K562 (cell line): ENCODE data around the gene DCAF11. TPM values are rescaled to one million over a fixed set of nuclear protein-coding genes. Genes with fewer than 3 reads are reported as not detected.

Experiments
- ATAC-seq: fragments of 200-7000 bp; cut with Tn5 transposase; 3 replicates; pipeline ENCODE4 v1.9.1; 2020; ENCODE audit warnings: moderate library complexity
- BruUV-seq: library from RNA; stranded (reverse); fragments of 400-500 nt; replicated peaks from 2 replicates; lab custom pipeline; 2021; lab: Mats Ljungman, UMichigan
- CTCF ChIA-PET: fragments of 300-600 bp; formaldehyde crosslinking; extraction: SDS; loops from one replicate; lab custom pipeline; 2021; ENCODE audit warnings: low intra/inter-chr PET ratio; lab: Yijun Ruan, JAX
- POLR2A ChIA-PET: fragments of 300-600, 350-650 bp; sonication (Branson Sonifier 250); formaldehyde crosslinking; extraction: SDS; loops from one replicate; lab custom pipeline; 2021; ENCODE audit warnings: antibody characterized with exemption, inconsistent platforms; lab: Yijun Ruan, JAX
- DNase-seq, 4 experiments: peaks; one replicate each; pipeline versions ENCODE4 v3.0.0 to v3.0.0-alpha.2; 2011 to 2018; ENCODE audit warnings: low spot score in 3 of 4, mixed read lengths in 3 of 4; ENCODE audit errors: extremely low read depth in 1 of 4
- FAIRE-seq: peaks from 2 replicates; lab custom pipeline; 2011; peaks lifted over from hg19 to GRCh38; lab: Jason Lieb, UNC
- H2AFZ ChIP-seq: 2 replicates; pipeline ENCODE4 v1.6.0; 2011; ENCODE audit warnings: low read depth, low read length, control low read depth, inconsistent platforms
- H3K27ac ChIP-seq: fragments of 200-600 bp; 3 replicates; pipeline ENCODE4 v1.8.0; 2011; ENCODE audit warnings: low read depth, mild to moderate bottlenecking, control low read depth, inconsistent platforms, low read length, moderate library complexity, mixed read lengths; ENCODE audit errors: extremely low read depth
- H3K27me3 ChIP-seq, 2 experiments: fragments of 300-600 bp in 1 of 2; 2 replicates in 1 of 2; 3 replicates in 1 of 2; pipeline versions ENCODE4 v1.6.0 to v1.8.0; 2011; ENCODE audit warnings: inconsistent platforms in 2 of 2, low read length in 2 of 2, mild to moderate bottlenecking in 1 of 2, mixed read lengths in 1 of 2, moderate library complexity in 1 of 2; ENCODE audit not compliant: control insufficient read depth in 2 of 2, insufficient read depth in 2 of 2
- H3K36me3 ChIP-seq: fragments of 300-600 bp; 3 replicates; pipeline ENCODE4 v1.8.0; 2011; ENCODE audit warnings: mild to moderate bottlenecking, low read length, inconsistent platforms; ENCODE audit not compliant: control insufficient read depth, insufficient read depth
- H3K4me1 ChIP-seq, 2 experiments: fragments of 200-600 bp in 1 of 2; replicated peaks in 1 of 2; 2 replicates in 1 of 2; 3 replicates in 1 of 2; pipeline versions ENCODE4 v1.5.1 to v1.8.0; 2011; ENCODE audit warnings: inconsistent platforms in 2 of 2, low read length in 2 of 2, mild to moderate bottlenecking in 1 of 2, mixed read lengths in 1 of 2, moderate library complexity in 1 of 2; ENCODE audit not compliant: control insufficient read depth in 2 of 2, insufficient read depth in 2 of 2
- H3K4me2 ChIP-seq: 2 replicates; pipeline ENCODE4 v1.6.1; 2011; ENCODE audit warnings: low read length, control low read depth, inconsistent platforms, mixed read lengths; ENCODE audit not compliant: insufficient read depth
- H3K4me3 ChIP-seq: fragments of 200-600 bp; sonication (generic), shearing (Covaris generic); 2 replicates; pipeline ENCODE4 v1.5.1; 2016; ENCODE audit warnings: control low read depth, inconsistent platforms
- H3K79me2 ChIP-seq: fragments of 200-600 bp; 3 replicates; pipeline ENCODE4 v1.8.0; 2011; ENCODE audit warnings: low read length, inconsistent platforms; ENCODE audit not compliant: control insufficient read depth, insufficient read depth
- H3K9ac ChIP-seq, 2 experiments: 2 replicates each; pipeline versions ENCODE4 v1.6.0 to v1.6.1; 2011; ENCODE audit warnings: low read depth in 2 of 2, low read length in 2 of 2, control low read depth in 1 of 2, inconsistent platforms in 1 of 2, mild to moderate bottlenecking in 1 of 2, mixed read lengths in 1 of 2; ENCODE audit not compliant: insufficient read depth in 1 of 2
- H3K9me1 ChIP-seq: one replicate; pipeline ENCODE4 v1.6.0; 2011; ENCODE audit warnings: inconsistent platforms, mild to moderate bottlenecking, low read length, moderate library complexity; ENCODE audit not compliant: control insufficient read depth, insufficient read depth
- H3K9me3 ChIP-seq: replicated peaks from 2 replicates; pipeline ENCODE4 v1.5.1; 2011; ENCODE audit warnings: low read depth, low read length, inconsistent platforms; ENCODE audit not compliant: control insufficient read depth, insufficient read depth
- H4K20me1 ChIP-seq: replicated peaks from 2 replicates; pipeline ENCODE4 v1.6.1; 2011; ENCODE audit warnings: low read length, inconsistent platforms, mixed read lengths; ENCODE audit not compliant: control insufficient read depth, insufficient read depth
- BDP1 ChIP-seq: IDR thresholded peaks from 3 replicates; pipeline ENCODE4 v1.6.1; 2011; ENCODE audit not compliant: insufficient read length, insufficient read depth
- CBFA2T2 ChIP-seq: fragments of 450-650 bp; conservative IDR thresholded peaks from 2 replicates; pipeline ENCODE4 v1.6.1; 2017; ENCODE audit warnings: mild to moderate bottlenecking
- MTA3 ChIP-seq: fragments of 450-650 bp; formaldehyde crosslinking; IDR thresholded peaks from 2 replicates; pipeline ENCODE4 v1.6.1; 2017; ENCODE audit warnings: mild to moderate bottlenecking, borderline replicate concordance
- NR2C2 ChIP-seq, 2 experiments: fragments of 200-800 bp in 1 of 2; sonication (Bioruptor generic) in 1 of 2; sonication (generic) in 1 of 2; formaldehyde crosslinking in 1 of 2; IDR thresholded peaks; 2 replicates each; pipeline versions ENCODE4 v1.6.1 to v1.8.0; 2016 to 2022; ENCODE audit warnings: mild to moderate bottlenecking in 1 of 2, missing compliant biosample characterization in 1 of 2, missing genetic modification characterization in 1 of 2, missing genetic modification reagents in 1 of 2
- RUNX1 ChIP-seq: sonication (generic); IDR thresholded peaks from 2 replicates; pipeline ENCODE4 v1.6.1; 2016; ENCODE audit warnings: antibody characterized with exemption, low read depth
- SMARCE1 ChIP-seq: fragments of 450-650 bp; IDR thresholded peaks from 2 replicates; pipeline ENCODE4 v1.7.1; 2016; ENCODE audit warnings: mild to moderate bottlenecking
- TBL1XR1 ChIP-seq, 2 experiments: IDR thresholded peaks; 2 replicates each; pipeline ENCODE4 v1.6.1; 2012; ENCODE audit warnings: improper control_type of control experiment in 2 of 2, low read length in 2 of 2, mild to moderate bottlenecking in 1 of 2
- ZKSCAN3 ChIP-seq: fragments of 250-450 bp; sonication (Bioruptor Pico); IDR thresholded peaks from 2 replicates; pipeline ENCODE4 v1.4.0; 2020
- ZNF274 ChIP-seq: IDR thresholded peaks from 2 replicates; pipeline ENCODE4 v1.6.1; 2011; ENCODE audit warnings: low read depth, mild to moderate bottlenecking, low read length, moderate library complexity, borderline replicate concordance
- ZNF699 ChIP-seq: fragments of 250-450 bp; sonication (Bioruptor Pico); IDR thresholded peaks from 2 replicates; pipeline ENCODE4 v1.8.0; 2021; ENCODE audit warnings: mild to moderate bottlenecking, moderate library complexity; ENCODE audit not compliant: insufficient replicate concordance
- ZNF75A ChIP-seq: fragments of 450-650 bp; formaldehyde crosslinking; IDR thresholded peaks from 2 replicates; pipeline ENCODE4 v1.4.0; 2020; ENCODE audit warnings: mild to moderate bottlenecking
- WGBS: fragments of 100-300 bp; shearing (Covaris generic); methylation state at CpG from one replicate; pipeline ENCODE4 v1.1.6; 2016; ENCODE audit warnings: low coverage, mixed read lengths; ENCODE audit not compliant: insufficient coverage; ENCODE audit errors: missing lambda C conversion rate; 5-methylcytosine and 5-hydroxymethylcytosine counted together
- in situ Hi-C: fragments of 300-500 bp; cut with MboI; formaldehyde crosslinking; loops from 4 replicates; pipeline ENCODE4 v1.15.0; 2018; ENCODE audit warnings: inconsistent platforms, mixed read lengths
- intact Hi-C: fragments of 100-400 bp; cut with micrococcal nuclease; formaldehyde crosslinking; loops from 2 replicates; pipeline ENCODE4 v1.14.2; 2022
- polyA plus RNA-seq, 8 experiments: library from polyadenylated mRNA; depleted of rRNA in 4 of 8; stranded (reverse) in 5 of 8; unstranded in 3 of 8; fragments of >200 nt; fragmentation: Nextera tagmentation in 2 of 8; fragmentation: Illumina TruSeq in 1 of 8; extraction: Ambion mirVana in 2 of 8; extraction: Trizol in 1 of 8; gene quantifications; 2 replicates each; pipeline versions ENCODE4 v1.2.1 to v1.2.3, GENCODE V29; 2011 to 2014; ENCODE audit warnings: inconsistent platforms in 1 of 8, missing spikeins in 1 of 8
- total RNA-seq, 7 experiments: library from RNA; depleted of rRNA in 6 of 7; stranded (reverse); fragments of >200 nt in 6 of 7; fragmentation: Illumina TruSeq in 2 of 7; extraction: Trizol in 2 of 7; gene quantifications; 2 replicates each; pipeline versions ENCODE4 v1.2.1 to v1.2.3, GENCODE V29; 2011 to 2021; ENCODE audit warnings: low replicate concordance in 1 of 7
- TF ChIP-seq, protein P1 (sequence below), 2 experiments: fragments of 450-650 bp; IDR thresholded peaks; 2 replicates each; pipeline ENCODE4 v1.6.1; 2018; ENCODE audit warnings: mild to moderate bottlenecking in 2 of 2, low read depth in 1 of 2; ENCODE audit not compliant: partially characterized antibody in 2 of 2
- TF ChIP-seq, protein P2 (sequence below), 2 experiments: IDR thresholded peaks; 2 replicates each; pipeline ENCODE4 v1.6.1; 2011; ENCODE audit warnings: borderline replicate concordance in 1 of 2, control low read depth in 1 of 2, low read depth in 1 of 2, low read length in 1 of 2, mild to moderate bottlenecking in 1 of 2, mixed read lengths in 1 of 2, moderate library complexity in 1 of 2; ENCODE audit not compliant: insufficient read depth in 1 of 2, insufficient read length in 1 of 2, poor library complexity in 1 of 2, severe bottlenecking in 1 of 2; ENCODE audit errors: extremely low read depth in 1 of 2
- TF ChIP-seq, protein P3 (sequence below): fragments of 450-650 bp; IDR thresholded peaks from 2 replicates; pipeline ENCODE4 v1.6.1; 2018; ENCODE audit warnings: mild to moderate bottlenecking, low read depth; ENCODE audit not compliant: partially characterized antibody

The DCAF11 gene
- total and polyA plus RNA-seq, 9 of the 15 experiments (the other 6 are each of a cell fraction or from before 2014, with no cell fraction given): 8.5 to 46.2 (median 36.4) TPM

DNA sequence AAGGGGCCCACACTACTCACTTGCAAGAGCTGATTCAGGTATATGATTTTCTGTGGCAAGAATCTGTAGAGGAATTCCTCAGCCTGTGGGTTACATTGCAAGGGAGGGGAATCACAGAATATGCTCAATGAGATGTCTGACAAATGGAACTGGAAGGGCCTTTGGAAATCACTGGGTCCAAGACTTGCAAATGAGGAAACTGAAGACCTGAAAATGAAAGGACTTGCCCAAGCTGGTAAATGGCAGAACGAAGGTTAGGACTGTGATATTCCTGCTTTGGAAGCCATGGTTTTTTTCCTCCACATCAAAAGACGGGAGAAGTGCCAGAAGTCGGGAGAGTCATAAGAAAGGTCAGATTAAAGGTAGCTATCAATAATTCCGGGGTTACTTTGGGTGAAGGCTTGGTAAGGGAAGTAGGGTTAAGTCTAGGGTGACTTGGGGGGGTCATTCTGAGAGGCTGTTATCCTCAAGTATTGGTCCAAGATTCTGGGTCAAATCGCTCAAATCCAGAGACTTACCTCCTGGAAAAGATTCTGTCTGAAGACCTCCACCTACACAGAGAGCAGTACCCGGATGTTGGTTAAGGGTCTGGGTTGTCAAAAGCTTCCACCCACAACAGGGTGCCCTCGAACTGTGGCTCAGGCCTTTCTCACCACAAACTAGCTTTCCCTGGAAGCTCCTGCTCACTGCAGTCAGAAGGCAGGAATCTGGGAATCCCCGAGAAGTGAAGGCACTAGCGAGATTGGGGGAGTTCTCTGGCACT lies 31.3 kb downstream of the DCAF11 start:
- BruUV-seq: TSS peak; percentile 62
- POLR2A ChIA-PET: interaction anchor here (0.7 to 1.8 kb wide), 9 partner anchors 8 to 377 kb away, joined by 3 to 6 read pairs (median 3); partner anchors contain the start of genes DCAF11, NRL and TINF2
- peak; percentile 66 for FAIRE-seq
- in situ Hi-C loops: no loop called here
- DNase-seq: no peak
- H2AFZ ChIP-seq: peak overlapping the region; percentile 63
- no peaks in the 10 kb centered on the region for H4K20me1 ChIP-seq
- no peak for ATAC-seq
- H3K4me3 ChIP-seq: peak overlapping the region; percentile 98
- peaks cover 33 to 51% of the 10 kb centered on the region in 2 experiments; a peak in 4 of 5 replicates for H3K4me1 ChIP-seq
- CTCF ChIA-PET: no interaction called here
- H3K9me3 ChIP-seq: no peaks in the 10 kb centered on the region
- H3K27me3 ChIP-seq: no peaks in the 10 kb centered on the region
- peak overlapping the region; percentile 81 to 97 for H3K9ac ChIP-seq
- WGBS: 2% methylated on average over 9 of the region's 9 CpGs
- H3K79me2 ChIP-seq: peaks cover 44% of the 10 kb centered on the region
- intact Hi-C loops: loop anchor here (2.0 to 10.0 kb wide), 2 partner anchors 31 to 51 kb away; partner anchors contain the start of genes DCAF11, NRL and PCK2
- H3K4me2 ChIP-seq: peak overlapping the region; percentile 98
- peak overlapping the region; percentile 70 for H3K27ac ChIP-seq
- H3K36me3 ChIP-seq: peaks cover 48% of the 10 kb centered on the region; the same call in 2 of the 3 replicates
- H3K9me1 ChIP-seq: peaks cover 5% of the 10 kb centered on the region
- TF ChIP-seq NR2C2 (CRISPR knock-in tag; IDR thresholded peaks at IDR 0.05) (no peak), NR2C2 (tag; IDR thresholded peaks at IDR 0.05) (no peak), ZNF75A (CRISPR knock-in tag) (no peak), BDP1 (no peak), RUNX1 (no peak), MTA3 (no peak), SMARCE1 (no peak), ZKSCAN3 (CRISPR knock-in tag) (no peak), ZNF274 (no peak), ZNF699 (CRISPR knock-in tag) (no peak), TBL1XR1 (IDR thresholded peaks at IDR 0.05; ENCODE audit: low read length in 2 of 2) (no peak), CBFA2T2 (no peak)
- TF ChIP-seq, protein P1, sequence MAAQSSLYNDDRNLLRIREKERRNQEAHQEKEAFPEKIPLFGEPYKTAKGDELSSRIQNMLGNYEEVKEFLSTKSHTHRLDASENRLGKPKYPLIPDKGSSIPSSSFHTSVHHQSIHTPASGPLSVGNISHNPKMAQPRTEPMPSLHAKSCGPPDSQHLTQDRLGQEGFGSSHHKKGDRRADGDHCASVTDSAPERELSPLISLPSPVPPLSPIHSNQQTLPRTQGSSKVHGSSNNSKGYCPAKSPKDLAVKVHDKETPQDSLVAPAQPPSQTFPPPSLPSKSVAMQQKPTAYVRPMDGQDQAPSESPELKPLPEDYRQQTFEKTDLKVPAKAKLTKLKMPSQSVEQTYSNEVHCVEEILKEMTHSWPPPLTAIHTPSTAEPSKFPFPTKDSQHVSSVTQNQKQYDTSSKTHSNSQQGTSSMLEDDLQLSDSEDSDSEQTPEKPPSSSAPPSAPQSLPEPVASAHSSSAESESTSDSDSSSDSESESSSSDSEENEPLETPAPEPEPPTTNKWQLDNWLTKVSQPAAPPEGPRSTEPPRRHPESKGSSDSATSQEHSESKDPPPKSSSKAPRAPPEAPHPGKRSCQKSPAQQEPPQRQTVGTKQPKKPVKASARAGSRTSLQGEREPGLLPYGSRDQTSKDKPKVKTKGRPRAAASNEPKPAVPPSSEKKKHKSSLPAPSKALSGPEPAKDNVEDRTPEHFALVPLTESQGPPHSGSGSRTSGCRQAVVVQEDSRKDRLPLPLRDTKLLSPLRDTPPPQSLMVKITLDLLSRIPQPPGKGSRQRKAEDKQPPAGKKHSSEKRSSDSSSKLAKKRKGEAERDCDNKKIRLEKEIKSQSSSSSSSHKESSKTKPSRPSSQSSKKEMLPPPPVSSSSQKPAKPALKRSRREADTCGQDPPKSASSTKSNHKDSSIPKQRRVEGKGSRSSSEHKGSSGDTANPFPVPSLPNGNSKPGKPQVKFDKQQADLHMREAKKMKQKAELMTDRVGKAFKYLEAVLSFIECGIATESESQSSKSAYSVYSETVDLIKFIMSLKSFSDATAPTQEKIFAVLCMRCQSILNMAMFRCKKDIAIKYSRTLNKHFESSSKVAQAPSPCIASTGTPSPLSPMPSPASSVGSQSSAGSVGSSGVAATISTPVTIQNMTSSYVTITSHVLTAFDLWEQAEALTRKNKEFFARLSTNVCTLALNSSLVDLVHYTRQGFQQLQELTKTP (IDR thresholded peaks at IDR 0.05; ENCODE audit: low read depth in 1 of 2, partially characterized antibody in 2 of 2): no peak
- TF ChIP-seq, protein P2, sequence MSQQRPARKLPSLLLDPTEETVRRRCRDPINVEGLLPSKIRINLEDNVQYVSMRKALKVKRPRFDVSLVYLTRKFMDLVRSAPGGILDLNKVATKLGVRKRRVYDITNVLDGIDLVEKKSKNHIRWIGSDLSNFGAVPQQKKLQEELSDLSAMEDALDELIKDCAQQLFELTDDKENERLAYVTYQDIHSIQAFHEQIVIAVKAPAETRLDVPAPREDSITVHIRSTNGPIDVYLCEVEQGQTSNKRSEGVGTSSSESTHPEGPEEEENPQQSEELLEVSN (IDR thresholded peaks at IDR 0.05; ENCODE audit: borderline replicate concordance in 1 of 2, extremely low read depth in 1 of 2, insufficient read depth in 1 of 2, insufficient read length in 1 of 2, low read depth in 1 of 2, low read length in 1 of 2, poor library complexity in 1 of 2, severe bottlenecking in 1 of 2): no peak
- TF ChIP-seq, protein P3, sequence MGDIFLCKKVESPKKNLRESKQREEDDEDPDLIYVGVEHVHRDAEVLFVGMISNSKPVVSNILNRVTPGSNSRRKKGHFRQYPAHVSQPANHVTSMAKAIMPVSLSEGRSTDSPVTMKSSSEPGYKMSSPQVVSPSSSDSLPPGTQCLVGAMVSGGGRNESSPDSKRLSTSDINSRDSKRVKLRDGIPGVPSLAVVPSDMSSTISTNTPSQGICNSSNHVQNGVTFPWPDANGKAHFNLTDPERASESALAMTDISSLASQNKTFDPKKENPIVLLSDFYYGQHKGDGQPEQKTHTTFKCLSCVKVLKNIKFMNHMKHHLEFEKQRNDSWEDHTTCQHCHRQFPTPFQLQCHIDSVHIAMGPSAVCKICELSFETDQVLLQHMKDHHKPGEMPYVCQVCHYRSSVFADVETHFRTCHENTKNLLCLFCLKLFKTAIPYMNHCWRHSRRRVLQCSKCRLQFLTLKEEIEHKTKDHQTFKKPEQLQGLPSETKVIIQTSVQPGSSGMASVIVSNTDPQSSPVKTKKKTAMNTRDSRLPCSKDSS: no peak
